K562 (cell line): ENCODE results near the gene ZFAND2B. TPM values are rescaled to one million over a fixed set of nuclear protein-coding genes. Genes with fewer than 3 reads are reported as not detected.

Experiments
- DEAF1 ChIP-seq: fragments of 450-650 bp; formaldehyde crosslinking; IDR thresholded peaks from 2 replicates; pipeline ENCODE4 v1.4.0; 2020; ENCODE audit warnings: mild to moderate bottlenecking, moderate library complexity
- FOXA3 ChIP-seq, 2 experiments: fragments of 450-650 bp in 1 of 2; sonication (generic) in 1 of 2; formaldehyde crosslinking; IDR thresholded peaks in 1 of 2; conservative IDR thresholded peaks in 1 of 2; 2 replicates each; pipeline versions ENCODE4 v1.4.0 to v1.8.0; 2020 to 2022; ENCODE audit warnings: mild to moderate bottlenecking in 2 of 2, missing genetic modification reagents in 1 of 2
- GABPB2 ChIP-seq: fragments of 250-450 bp; sonication (Bioruptor Pico); conservative IDR thresholded peaks from 2 replicates; pipeline ENCODE4 v1.5.1; 2021; ENCODE audit warnings: mild to moderate bottlenecking
- HCFC1 ChIP-seq: IDR thresholded peaks from 2 replicates; pipeline ENCODE4 v1.6.1; 2012; ENCODE audit warnings: low read depth, low read length, improper control_type of control experiment
- HSF4 ChIP-seq: fragments of 250-450 bp; sonication (Bioruptor Pico); IDR thresholded peaks from 2 replicates; pipeline ENCODE4 v2.1.2; 2022; ENCODE audit warnings: mild to moderate bottlenecking, moderate library complexity, borderline replicate concordance
- MED1 ChIP-seq: sonication (generic); formaldehyde crosslinking; IDR thresholded peaks from 2 replicates; pipeline ENCODE4 v1.8.1; 2023; ENCODE audit warnings: missing genetic modification reagents, borderline replicate concordance
- MIER1 ChIP-seq: fragments of 450-650 bp; IDR thresholded peaks from 2 replicates; pipeline ENCODE4 v1.6.1; 2016; ENCODE audit warnings: antibody characterized with exemption, mild to moderate bottlenecking, low read depth
- MYC ChIP-seq, 2 experiments: fragments of 250-450 bp in 1 of 2; sonication (Bioruptor Pico) in 1 of 2; IDR thresholded peaks; 2 replicates each; pipeline versions ENCODE4 v1.5.1 to v1.6.1; 2012 to 2021; ENCODE audit warnings: low read depth in 2 of 2, borderline replicate concordance in 1 of 2, improper control_type of control experiment in 1 of 2, low read length in 1 of 2, mild to moderate bottlenecking in 1 of 2, moderate library complexity in 1 of 2
- NFIX ChIP-seq: fragments of 250-450 bp; sonication (Bioruptor Pico); IDR thresholded peaks from 2 replicates; pipeline ENCODE4 v1.4.0; 2020; ENCODE audit warnings: low read depth, mild to moderate bottlenecking, moderate library complexity
- RFX7 ChIP-seq: fragments of 250-450 bp; sonication (Bioruptor Pico); IDR thresholded peaks from 2 replicates; pipeline ENCODE4 v1.5.1; 2021; ENCODE audit warnings: mild to moderate bottlenecking
- SMARCB1 ChIP-seq: IDR thresholded peaks from 2 replicates; pipeline ENCODE4 v1.6.1; 2011; ENCODE audit warnings: improper control_type of control experiment, low read depth; ENCODE audit not compliant: insufficient read length
- UBTF ChIP-seq, 2 experiments: IDR thresholded peaks; 2 replicates each; pipeline ENCODE4 v1.6.1; 2012; ENCODE audit warnings: improper control_type of control experiment in 2 of 2, low read depth in 2 of 2, low read length in 2 of 2, borderline replicate concordance in 1 of 2
- ZNF239 ChIP-seq: fragments of 250-450 bp; sonication (Bioruptor Pico); IDR thresholded peaks from 2 replicates; pipeline ENCODE4 v1.4.0; 2020; ENCODE audit warnings: mild to moderate bottlenecking
- polyA plus RNA-seq, 8 experiments: library from polyadenylated mRNA; depleted of rRNA in 4 of 8; stranded (reverse) in 5 of 8; unstranded in 3 of 8; fragments of >200 nt; fragmentation: Nextera tagmentation in 2 of 8; fragmentation: Illumina TruSeq in 1 of 8; extraction: Ambion mirVana in 2 of 8; extraction: Trizol in 1 of 8; gene quantifications; 2 replicates each; pipeline versions ENCODE4 v1.2.1 to v1.2.3, GENCODE V29; 2011 to 2014; ENCODE audit warnings: inconsistent platforms in 1 of 8, missing spikeins in 1 of 8
- total RNA-seq, 7 experiments: library from RNA; depleted of rRNA in 6 of 7; stranded (reverse); fragments of >200 nt in 6 of 7; fragmentation: Illumina TruSeq in 2 of 7; extraction: Trizol in 2 of 7; gene quantifications; 2 replicates each; pipeline versions ENCODE4 v1.2.1 to v1.2.3, GENCODE V29; 2011 to 2021; ENCODE audit warnings: low replicate concordance in 1 of 7
- TF ChIP-seq, protein P1 (sequence below): fragments of 200-800 bp; sonication (Bioruptor generic); IDR thresholded peaks from 2 replicates; pipeline ENCODE4 v1.6.1; 2016; ENCODE audit warnings: missing genetic modification characterization, missing compliant biosample characterization
- TF ChIP-seq, protein P2 (sequence below): fragments of 250-450 bp; sonication (Bioruptor Pico); IDR thresholded peaks from 2 replicates; pipeline ENCODE4 v1.8.0; 2022; ENCODE audit warnings: inconsistent platforms

ZFAND2B gene
- total and polyA plus RNA-seq, 9 of the 15 experiments (the other 6 are each of a cell fraction or from before 2014, with no cell fraction given), result 9.9 to 33.3 (median 26.1) TPM

- TF ChIP-seq GABPB2 (CRISPR knock-in tag) (no peak), UBTF (IDR thresholded peaks at IDR 0.05; ENCODE audit: borderline replicate concordance in 1 of 2, low read depth in 2 of 2, low read length in 2 of 2) (no peak), ZNF239 (CRISPR knock-in tag) (no peak), MED1 (CRISPR knock-in tag) (no peak), HSF4 (CRISPR knock-in tag) (no peak), SMARCB1 (no peak), RFX7 (CRISPR knock-in tag) (no peak), HCFC1 (no peak), MIER1 (no peak), FOXA3 (CRISPR knock-in tag; conservative IDR thresholded peaks at IDR 0.05 in 1 of 2, IDR thresholded peaks at IDR 0.05 in 1 of 2) (0 out of 4 replicates have a peak, but pooled peaks of 1 of the 2 experiments have one; percentile 8), DEAF1 (no peak), NFIX (CRISPR knock-in tag) (no peak), MYC (IDR thresholded peaks at IDR 0.05; ENCODE audit: low read depth, low read length) (no peak), MYC (CRISPR knock-in tag; IDR thresholded peaks at IDR 0.05; ENCODE audit: borderline replicate concordance, low read depth) (no peak)
- TF ChIP-seq, protein P1, sequence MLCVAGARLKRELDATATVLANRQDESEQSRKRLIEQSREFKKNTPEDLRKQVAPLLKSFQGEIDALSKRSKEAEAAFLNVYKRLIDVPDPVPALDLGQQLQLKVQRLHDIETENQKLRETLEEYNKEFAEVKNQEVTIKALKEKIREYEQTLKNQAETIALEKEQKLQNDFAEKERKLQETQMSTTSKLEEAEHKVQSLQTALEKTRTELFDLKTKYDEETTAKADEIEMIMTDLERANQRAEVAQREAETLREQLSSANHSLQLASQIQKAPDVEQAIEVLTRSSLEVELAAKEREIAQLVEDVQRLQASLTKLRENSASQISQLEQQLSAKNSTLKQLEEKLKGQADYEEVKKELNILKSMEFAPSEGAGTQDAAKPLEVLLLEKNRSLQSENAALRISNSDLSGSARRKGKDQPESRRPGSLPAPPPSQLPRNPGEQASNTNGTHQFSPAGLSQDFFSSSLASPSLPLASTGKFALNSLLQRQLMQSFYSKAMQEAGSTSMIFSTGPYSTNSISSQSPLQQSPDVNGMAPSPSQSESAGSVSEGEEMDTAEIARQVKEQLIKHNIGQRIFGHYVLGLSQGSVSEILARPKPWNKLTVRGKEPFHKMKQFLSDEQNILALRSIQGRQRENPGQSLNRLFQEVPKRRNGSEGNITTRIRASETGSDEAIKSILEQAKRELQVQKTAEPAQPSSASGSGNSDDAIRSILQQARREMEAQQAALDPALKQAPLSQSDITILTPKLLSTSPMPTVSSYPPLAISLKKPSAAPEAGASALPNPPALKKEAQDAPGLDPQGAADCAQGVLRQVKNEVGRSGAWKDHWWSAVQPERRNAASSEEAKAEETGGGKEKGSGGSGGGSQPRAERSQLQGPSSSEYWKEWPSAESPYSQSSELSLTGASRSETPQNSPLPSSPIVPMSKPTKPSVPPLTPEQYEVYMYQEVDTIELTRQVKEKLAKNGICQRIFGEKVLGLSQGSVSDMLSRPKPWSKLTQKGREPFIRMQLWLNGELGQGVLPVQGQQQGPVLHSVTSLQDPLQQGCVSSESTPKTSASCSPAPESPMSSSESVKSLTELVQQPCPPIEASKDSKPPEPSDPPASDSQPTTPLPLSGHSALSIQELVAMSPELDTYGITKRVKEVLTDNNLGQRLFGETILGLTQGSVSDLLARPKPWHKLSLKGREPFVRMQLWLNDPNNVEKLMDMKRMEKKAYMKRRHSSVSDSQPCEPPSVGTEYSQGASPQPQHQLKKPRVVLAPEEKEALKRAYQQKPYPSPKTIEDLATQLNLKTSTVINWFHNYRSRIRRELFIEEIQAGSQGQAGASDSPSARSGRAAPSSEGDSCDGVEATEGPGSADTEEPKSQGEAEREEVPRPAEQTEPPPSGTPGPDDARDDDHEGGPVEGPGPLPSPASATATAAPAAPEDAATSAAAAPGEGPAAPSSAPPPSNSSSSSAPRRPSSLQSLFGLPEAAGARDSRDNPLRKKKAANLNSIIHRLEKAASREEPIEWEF (CRISPR knock-in tag), result no peak
- TF ChIP-seq, protein P2, sequence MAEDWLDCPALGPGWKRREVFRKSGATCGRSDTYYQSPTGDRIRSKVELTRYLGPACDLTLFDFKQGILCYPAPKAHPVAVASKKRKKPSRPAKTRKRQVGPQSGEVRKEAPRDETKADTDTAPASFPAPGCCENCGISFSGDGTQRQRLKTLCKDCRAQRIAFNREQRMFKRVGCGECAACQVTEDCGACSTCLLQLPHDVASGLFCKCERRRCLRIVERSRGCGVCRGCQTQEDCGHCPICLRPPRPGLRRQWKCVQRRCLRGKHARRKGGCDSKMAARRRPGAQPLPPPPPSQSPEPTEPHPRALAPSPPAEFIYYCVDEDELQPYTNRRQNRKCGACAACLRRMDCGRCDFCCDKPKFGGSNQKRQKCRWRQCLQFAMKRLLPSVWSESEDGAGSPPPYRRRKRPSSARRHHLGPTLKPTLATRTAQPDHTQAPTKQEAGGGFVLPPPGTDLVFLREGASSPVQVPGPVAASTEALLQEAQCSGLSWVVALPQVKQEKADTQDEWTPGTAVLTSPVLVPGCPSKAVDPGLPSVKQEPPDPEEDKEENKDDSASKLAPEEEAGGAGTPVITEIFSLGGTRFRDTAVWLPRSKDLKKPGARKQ (CRISPR knock-in tag), result no peak
These were observed 42.8 kb downstream of the ZFAND2B start (continued) for GRCh38 chr2:219249203-219249980.
